Hepatocyte (in vitro differentiated cells): ENCODE measurements around the gene MAD1L1. TPM values are rescaled to one million over a fixed set of nuclear protein-coding genes. Genes with fewer than 3 reads are reported as not detected.

Experiments used
- DNase-seq: peaks from one replicate; pipeline ENCODE4 v3.0.0-alpha.2; 2016; ENCODE audit warnings: low spot score
- H2AFZ ChIP-seq: fragments of 200-600 bp; sonication (generic); 2 replicates; pipeline ENCODE4 v1.6.0; 2016; ENCODE audit warnings: antibody characterized with exemption, mild to moderate bottlenecking
- H3K27ac ChIP-seq: fragments of 200-600 bp; sonication (generic); 2 replicates; pipeline ENCODE4 v1.5.1; 2016; ENCODE audit warnings: mild to moderate bottlenecking
- H3K27me3 ChIP-seq: fragments of 200-600 bp; sonication (generic); 2 replicates; pipeline ENCODE4 v1.6.1; 2016
- H3K36me3 ChIP-seq: fragments of 200-600 bp; sonication (generic); replicated peaks from 2 replicates; pipeline ENCODE4 v1.5.1; 2016; ENCODE audit warnings: low read depth; ENCODE audit not compliant: insufficient read depth
- H3K4me1 ChIP-seq: fragments of 200-600 bp; sonication (generic); 2 replicates; pipeline ENCODE4 v1.5.1; 2016; ENCODE audit warnings: mild to moderate bottlenecking, moderate library complexity; ENCODE audit not compliant: insufficient read depth
- H3K4me2 ChIP-seq: fragments of 200-600 bp; sonication (generic); 2 replicates; pipeline ENCODE4 v1.6.0; 2016
- H3K4me3 ChIP-seq: fragments of 200-600 bp; sonication (generic); 2 replicates; pipeline ENCODE4 v1.5.1; 2016; ENCODE audit warnings: mild to moderate bottlenecking
- H3K79me2 ChIP-seq: fragments of 200-600 bp; sonication (generic); 2 replicates; pipeline ENCODE4 v1.6.0; 2017; ENCODE audit warnings: mild to moderate bottlenecking
- H3K9me2 ChIP-seq: fragments of 200-600 bp; sonication (generic); replicated peaks from 2 replicates; pipeline ENCODE4 v1.6.0; 2017; ENCODE audit warnings: mild to moderate bottlenecking; ENCODE audit not compliant: insufficient read depth
- H3K9me3 ChIP-seq: fragments of 200-600 bp; sonication (generic); 2 replicates; pipeline ENCODE4 v1.5.1; 2016; ENCODE audit warnings: low read depth, mild to moderate bottlenecking
- H4K20me1 ChIP-seq: fragments of 200-600 bp; sonication (generic); 2 replicates; pipeline ENCODE4 v1.6.0; 2016; ENCODE audit warnings: mild to moderate bottlenecking; ENCODE audit not compliant: insufficient read depth, poor library complexity, severe bottlenecking
- EZH2 ChIP-seq: fragments of 200-600 bp; sonication (generic); IDR thresholded peaks from 2 replicates; pipeline ENCODE4 v1.6.1; 2016; ENCODE audit warnings: antibody characterized with exemption, mild to moderate bottlenecking, borderline replicate concordance
- EZH2phosphoT487 ChIP-seq: fragments of 200-600 bp; sonication (generic); IDR thresholded peaks from one replicate; pipeline ENCODE4 v1.6.1; 2018; ENCODE audit warnings: antibody characterized with exemption, mild to moderate bottlenecking, low read depth, moderate library complexity; ENCODE audit not compliant: unreplicated experiment, severe bottlenecking
- WGBS: methylation state at CpG from one replicate; pipeline ENCODE4 v1.1.6; 2016; ENCODE audit warnings: low lambda C conversion rate; ENCODE audit errors: missing lambda C conversion rate; 5-methylcytosine and 5-hydroxymethylcytosine counted together
- polyA plus RNA-seq: library from polyadenylated mRNA; unstranded; fragments of >200 nt; fragmentation: Nextera tagmentation; extraction: Ambion mirVana; gene quantifications from 2 replicates; pipeline ENCODE4 v1.2.1, GENCODE V29; 2016
- total RNA-seq: library from RNA; depleted of rRNA; stranded (reverse); fragments of >200 nt; gene quantifications from 2 replicates; pipeline ENCODE4 v1.2.3, GENCODE V29; 2014
- TF ChIP-seq, protein P1 (sequence below): fragments of 200-600 bp; sonication (generic); IDR thresholded peaks from 2 replicates; pipeline ENCODE4 v1.5.1; 2016; ENCODE audit warnings: antibody characterized with exemption, mild to moderate bottlenecking; ENCODE audit not compliant: poor library complexity

The MAD1L1 gene
- total and polyA plus RNA-seq, 2 experiments from 2014 or later = 30.7 to 31.0 TPM

DNA sequence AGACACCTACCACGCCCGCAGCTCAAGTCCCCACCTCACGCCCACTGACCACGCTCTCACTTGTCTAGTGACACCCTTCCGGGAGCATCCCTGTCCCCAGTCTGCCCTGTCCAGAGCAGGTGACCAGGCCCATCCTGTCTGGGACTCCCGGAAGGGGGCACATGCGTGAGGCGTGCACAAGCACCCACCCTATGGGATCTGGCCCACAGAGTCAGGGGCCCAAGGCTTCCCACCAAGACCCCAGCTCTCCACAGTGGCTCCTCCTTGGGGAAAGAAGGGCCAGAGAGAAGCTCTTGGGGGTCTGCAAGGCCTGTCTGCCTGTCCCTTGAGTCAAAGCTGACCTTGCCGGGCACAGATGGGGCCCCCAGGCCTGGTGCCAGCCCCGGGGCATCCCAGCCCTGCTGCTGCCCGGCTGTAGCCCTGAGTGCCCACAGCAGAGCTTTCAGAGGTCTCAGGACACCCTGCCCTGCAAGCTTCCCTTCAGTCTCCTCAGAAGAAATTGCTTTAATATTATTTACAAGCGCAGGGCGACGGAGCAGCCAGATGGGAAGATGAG, 367.7 kb downstream of the MAD1L1 start:
- Histone ChIP-seq H4K20me1 (no peaks in the 10 kb centered on the region), H3K9me2 (no peaks in the 10 kb centered on the region), H3K4me3 (no peak overlapping the region), H3K79me2 (no peaks in the 10 kb centered on the region), H3K27me3 (no peaks in the 10 kb centered on the region), H3K4me1 (no peaks in the 10 kb centered on the region), H2AFZ (no peak overlapping the region), H3K36me3 (no peaks in the 10 kb centered on the region), H3K27ac (no peak overlapping the region), H3K4me2 (no peak overlapping the region), H3K9me3 (no peaks in the 10 kb centered on the region)
- WGBS = 92% methylated on average over 14 of the region's 14 CpGs
- TF ChIP-seq EZH2phosphoT487 (no peak), EZH2 (no peak)
- TF ChIP-seq, protein P1, sequence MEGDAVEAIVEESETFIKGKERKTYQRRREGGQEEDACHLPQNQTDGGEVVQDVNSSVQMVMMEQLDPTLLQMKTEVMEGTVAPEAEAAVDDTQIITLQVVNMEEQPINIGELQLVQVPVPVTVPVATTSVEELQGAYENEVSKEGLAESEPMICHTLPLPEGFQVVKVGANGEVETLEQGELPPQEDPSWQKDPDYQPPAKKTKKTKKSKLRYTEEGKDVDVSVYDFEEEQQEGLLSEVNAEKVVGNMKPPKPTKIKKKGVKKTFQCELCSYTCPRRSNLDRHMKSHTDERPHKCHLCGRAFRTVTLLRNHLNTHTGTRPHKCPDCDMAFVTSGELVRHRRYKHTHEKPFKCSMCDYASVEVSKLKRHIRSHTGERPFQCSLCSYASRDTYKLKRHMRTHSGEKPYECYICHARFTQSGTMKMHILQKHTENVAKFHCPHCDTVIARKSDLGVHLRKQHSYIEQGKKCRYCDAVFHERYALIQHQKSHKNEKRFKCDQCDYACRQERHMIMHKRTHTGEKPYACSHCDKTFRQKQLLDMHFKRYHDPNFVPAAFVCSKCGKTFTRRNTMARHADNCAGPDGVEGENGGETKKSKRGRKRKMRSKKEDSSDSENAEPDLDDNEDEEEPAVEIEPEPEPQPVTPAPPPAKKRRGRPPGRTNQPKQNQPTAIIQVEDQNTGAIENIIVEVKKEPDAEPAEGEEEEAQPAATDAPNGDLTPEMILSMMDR = no peak
- DNase-seq = no peak

DNA sequence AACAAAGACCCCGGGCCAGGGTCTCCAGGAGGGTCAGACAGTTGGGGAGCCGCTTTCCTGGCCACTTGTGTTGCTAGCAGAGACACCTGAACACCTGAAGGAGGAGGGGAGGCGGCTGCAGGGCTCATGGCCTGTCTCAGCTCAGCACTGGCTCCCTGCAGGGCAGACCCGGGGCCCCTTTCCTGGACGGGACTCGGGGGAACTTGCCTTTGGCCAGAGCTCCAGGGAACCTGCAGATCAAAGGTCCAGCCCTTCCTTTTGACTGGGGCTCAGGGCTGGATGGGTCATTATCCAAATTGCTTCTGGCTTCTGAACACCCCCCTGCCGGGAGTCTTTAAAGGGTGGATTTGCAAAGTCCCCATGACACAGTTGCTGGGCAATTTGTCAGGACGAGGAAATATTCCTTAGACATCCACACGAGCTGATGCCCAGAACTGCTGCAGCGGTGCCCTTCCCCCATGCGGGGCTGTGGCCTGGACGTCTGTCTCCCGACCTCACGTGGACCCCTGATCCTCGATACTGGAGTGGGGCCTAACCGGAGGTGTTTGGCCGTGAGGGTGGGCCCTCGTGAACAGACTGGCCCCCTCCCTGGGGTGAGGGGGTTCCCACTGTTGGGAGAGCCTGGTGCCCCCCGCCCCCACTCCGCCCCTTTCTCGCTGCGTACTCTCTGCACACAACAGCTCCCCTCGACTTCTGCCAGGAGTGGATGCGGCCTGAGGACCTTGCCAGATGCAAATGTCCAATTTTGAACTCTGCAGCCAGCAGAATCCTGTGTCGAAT, 368.4 kb downstream of the MAD1L1 start:
- Histone ChIP-seq H3K4me3 (no peak overlapping the region), H2AFZ (no peak overlapping the region), H3K27ac (no peak overlapping the region), H3K4me2 (no peak overlapping the region), H3K79me2 (no peaks in the 10 kb centered on the region), H4K20me1 (no peaks in the 10 kb centered on the region), H3K36me3 (no peaks in the 10 kb centered on the region), H3K9me3 (no peaks in the 10 kb centered on the region), H3K4me1 (no peaks in the 10 kb centered on the region), H3K27me3 (no peaks in the 10 kb centered on the region), H3K9me2 (no peaks in the 10 kb centered on the region)
- TF ChIP-seq, protein P1 = no peak
- TF ChIP-seq EZH2 (no peak), EZH2phosphoT487 (no peak)
- WGBS = 77% methylated on average over 25 of the region's 25 CpGs
- no peak for DNase-seq

DNA sequence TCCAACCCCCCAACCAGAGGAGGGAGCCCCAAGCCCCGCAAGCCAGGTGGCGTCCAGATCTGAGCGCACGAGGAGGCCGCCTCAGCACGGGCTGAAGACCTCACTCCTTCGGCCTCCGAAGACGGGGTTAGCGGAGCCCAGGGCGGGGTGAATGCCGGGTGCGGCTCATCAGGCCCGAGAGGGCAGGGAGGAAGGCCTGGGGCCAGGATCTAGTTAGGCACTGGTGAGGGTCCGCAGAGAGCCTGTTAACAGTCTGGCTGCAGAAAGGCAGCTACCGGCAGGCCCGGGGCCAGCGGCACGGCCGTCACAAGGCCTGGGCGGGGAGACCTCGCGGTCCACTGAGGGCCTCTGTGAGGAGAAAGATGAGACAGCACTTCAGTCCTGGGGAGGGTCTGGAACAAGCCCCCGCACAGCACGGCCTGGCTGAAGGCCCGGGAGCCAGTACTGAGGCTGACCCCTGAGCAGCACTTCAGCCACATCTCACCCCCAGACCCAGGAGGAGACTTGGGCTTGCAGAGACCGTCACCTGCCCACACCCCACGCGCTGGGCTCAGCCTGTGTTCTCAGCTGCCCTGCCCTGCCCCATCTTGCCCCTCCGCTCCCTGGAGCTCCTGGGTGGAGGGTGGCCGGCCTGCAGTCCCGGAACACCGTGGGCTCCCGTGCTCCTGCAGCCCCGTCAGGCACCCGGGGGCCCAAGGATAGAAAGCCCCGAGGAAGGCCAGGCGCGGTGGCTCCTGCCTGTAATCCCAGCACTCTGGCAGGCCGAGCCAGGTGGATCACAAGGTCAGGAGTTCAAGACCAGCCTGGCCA, 369.4 kb downstream of the MAD1L1 start:
- DNase-seq = no peak
- no peaks in the 10 kb centered on the region for H4K20me1 ChIP-seq
- no peaks in the 10 kb centered on the region for H3K4me1 ChIP-seq
- no peak overlapping the region for H3K4me2 ChIP-seq
- TF ChIP-seq EZH2phosphoT487 (no peak), EZH2 (no peak)
- TF ChIP-seq, protein P1 = no peak
- WGBS = 95% methylated on average over 39 of the region's 40 CpGs
- H2AFZ ChIP-seq = no peak overlapping the region
- no peaks in the 10 kb centered on the region for H3K9me2 ChIP-seq
- no peak overlapping the region for H3K27ac ChIP-seq
- H3K36me3 ChIP-seq = no peaks in the 10 kb centered on the region
- no peaks in the 10 kb centered on the region for H3K79me2 ChIP-seq
- H3K27me3 ChIP-seq = no peaks in the 10 kb centered on the region
- no peak overlapping the region for H3K4me3 ChIP-seq
- H3K9me3 ChIP-seq = no peaks in the 10 kb centered on the region
